GM18873 (cell line): Measurements from ENCODE around the gene EPHB3.

Experiments
- ATAC-seq: cut with Tn5 transposase; IDR thresholded peaks from one replicate; pipeline ENCODE4 v1.9.1; 2021; ENCODE audit warnings: mild to moderate bottlenecking, moderate library complexity, moderate number of reproducible peaks; ENCODE audit not compliant: unreplicated experiment, low FRiP score

EPHB3 gene

GRCh38 chr3:184561061-184561912, at the start of gene EPHB3:
Gene EPHB3 (plus strand): TSS chr3:184561785. CDS start chr3:184562236, 451 bp downstream.
- ATAC-seq, result peak; percentile 83

- no peak for ATAC-seq
Measured at GRCh38 chr3:184512621-184513020, 49.0 kb upstream of the EPHB3 start.

GRCh38 chr3:184513276-184514170, 48.1 kb upstream of the EPHB3 start:
- peak; percentile 53 for ATAC-seq

- ATAC-seq, result no peak
Measured at GRCh38 chr3:184514171-184514490, 47.5 kb upstream of the EPHB3 start.

- ATAC-seq, result no peak
Measured at GRCh38 chr3:184523825-184524615, 37.6 kb upstream of the EPHB3 start.

GRCh38 chr3:184524981-184525336, 36.6 kb upstream of the EPHB3 start:
- ATAC-seq, result no peak

- ATAC-seq, result no peak
Measured at GRCh38 chr3:184525337-184526087, 36.1 kb upstream of the EPHB3 start.

- no peak for ATAC-seq
Measured at GRCh38 chr3:184526088-184526433, 35.5 kb upstream of the EPHB3 start.

- ATAC-seq, result no peak
Measured at GRCh38 chr3:184531626-184532280, 29.8 kb upstream of the EPHB3 start.

GRCh38 chr3:184532940-184533732, 28.4 kb upstream of the EPHB3 start:
- ATAC-seq, result no peak

GRCh38 chr3:184537885-184538665, 23.5 kb upstream of the EPHB3 start:
- no peak for ATAC-seq

- no peak for ATAC-seq
Measured at GRCh38 chr3:184538666-184539431, 22.7 kb upstream of the EPHB3 start.

- no peak for ATAC-seq
Measured at GRCh38 chr3:184539801-184540435, 21.7 kb upstream of the EPHB3 start.

GRCh38 chr3:184540777-184541681, 20.6 kb upstream of the EPHB3 start:
- ATAC-seq, result no peak

GRCh38 chr3:184541886-184542562, 19.6 kb upstream of the EPHB3 start:
- no peak for ATAC-seq
